Left forelimb (tissue), 1 donor: ENCODE measurements around the gene SPECC1L.

Experiments
- DNase-seq: peaks from one replicate; pipeline ENCODE4 v3.0.0-alpha.2; 2018; ENCODE audit warnings: low spot score

Gene SPECC1L

GRCh38 chr22:24322522-24322921 lies 51.9 kb downstream of the SPECC1L start:
- DNase-seq: no peak

- DNase-seq: no peak
Measured at GRCh38 chr22:24323233-24323632, 52.6 kb downstream of the SPECC1L start.

- DNase-seq: no peak
Measured at GRCh38 chr22:24323695-24324094, 53.1 kb downstream of the SPECC1L start.

- DNase-seq: no peak
Measured at GRCh38 chr22:24324137-24324536, 53.5 kb downstream of the SPECC1L start.

GRCh38 chr22:24325105-24325757 lies 54.6 kb downstream of the SPECC1L start:
- DNase-seq: no peak

DNA sequence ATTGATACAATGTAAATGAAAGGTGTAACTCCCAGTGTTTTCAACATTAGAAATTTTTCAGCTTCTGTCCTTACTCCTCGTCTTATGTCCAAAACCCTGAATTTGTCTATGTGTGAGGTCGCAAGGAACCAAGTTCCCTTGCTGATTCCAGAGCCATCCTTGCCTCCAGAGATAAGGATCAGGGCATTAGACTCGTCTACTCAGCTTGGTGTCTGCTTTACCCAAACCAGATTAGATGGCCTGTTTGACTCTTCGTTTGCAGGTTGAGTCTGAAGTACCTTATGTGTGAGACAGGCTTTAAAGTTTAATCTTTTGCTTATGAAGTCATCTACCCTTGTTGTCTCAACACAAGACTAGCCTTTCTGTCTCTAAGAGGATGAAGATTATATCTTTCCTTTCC lies 55.6 kb downstream of the SPECC1L start:
- DNase-seq: no peak

DNA sequence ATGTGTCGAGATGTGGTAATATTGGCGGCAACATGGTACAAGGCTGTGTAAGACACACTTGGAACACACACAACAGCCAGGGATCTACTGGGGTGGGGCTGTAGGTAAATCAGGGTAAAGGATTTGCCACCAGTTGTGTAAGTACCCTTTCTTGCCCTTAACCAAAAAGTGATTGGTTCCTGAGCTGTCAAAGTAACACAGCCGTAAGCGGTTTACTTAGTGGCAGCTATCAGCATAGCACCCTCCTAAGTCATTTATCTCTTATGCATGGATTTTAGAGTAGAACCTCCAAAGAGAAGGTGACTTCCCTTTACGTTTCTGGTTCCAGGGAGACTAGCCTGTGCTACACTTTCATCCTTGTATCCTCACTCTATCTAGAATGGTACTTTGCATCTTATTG lies 57.2 kb downstream of the SPECC1L start:
- no peak for DNase-seq

DNA sequence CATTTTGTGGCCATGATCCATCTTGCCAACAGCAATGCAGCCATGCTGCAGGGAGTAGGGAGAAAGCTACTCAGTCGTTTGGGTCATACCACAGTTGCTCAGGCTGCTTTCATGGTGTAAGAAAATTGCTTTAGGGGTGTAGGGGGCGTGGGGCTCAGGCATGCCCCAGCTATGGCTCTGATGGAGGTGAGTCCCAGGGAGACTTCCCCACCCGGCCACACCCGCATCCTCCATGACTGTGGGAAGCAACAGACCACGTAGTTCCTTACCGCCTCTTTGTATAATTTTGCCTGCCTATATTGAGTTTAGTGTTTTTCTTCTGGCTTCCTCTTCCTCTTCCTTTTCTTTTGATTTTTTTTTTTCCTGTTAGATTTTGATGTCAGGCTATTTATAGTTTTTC lies 58.8 kb downstream of the SPECC1L start:
- no peak for DNase-seq

DNA sequence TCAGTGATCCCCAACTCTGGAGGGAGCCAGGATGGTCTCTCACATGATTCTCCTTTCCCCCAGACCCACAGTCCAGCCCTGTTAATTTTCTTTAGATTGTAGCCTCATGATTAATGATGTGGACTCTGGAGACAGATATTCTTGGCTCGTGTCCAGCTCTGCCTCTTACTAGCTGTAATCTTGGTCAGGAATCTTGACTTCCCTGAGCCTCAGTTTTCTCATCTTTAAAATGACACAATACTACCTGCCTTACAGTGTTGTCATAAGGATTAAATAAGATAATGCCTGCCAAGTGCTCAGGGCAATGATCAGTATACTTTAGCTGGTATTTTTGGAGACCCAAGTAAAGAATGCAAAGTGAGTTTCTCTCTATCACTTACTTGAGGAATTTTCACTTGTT lies 60.0 kb downstream of the SPECC1L start:
- no peak for DNase-seq

DNA sequence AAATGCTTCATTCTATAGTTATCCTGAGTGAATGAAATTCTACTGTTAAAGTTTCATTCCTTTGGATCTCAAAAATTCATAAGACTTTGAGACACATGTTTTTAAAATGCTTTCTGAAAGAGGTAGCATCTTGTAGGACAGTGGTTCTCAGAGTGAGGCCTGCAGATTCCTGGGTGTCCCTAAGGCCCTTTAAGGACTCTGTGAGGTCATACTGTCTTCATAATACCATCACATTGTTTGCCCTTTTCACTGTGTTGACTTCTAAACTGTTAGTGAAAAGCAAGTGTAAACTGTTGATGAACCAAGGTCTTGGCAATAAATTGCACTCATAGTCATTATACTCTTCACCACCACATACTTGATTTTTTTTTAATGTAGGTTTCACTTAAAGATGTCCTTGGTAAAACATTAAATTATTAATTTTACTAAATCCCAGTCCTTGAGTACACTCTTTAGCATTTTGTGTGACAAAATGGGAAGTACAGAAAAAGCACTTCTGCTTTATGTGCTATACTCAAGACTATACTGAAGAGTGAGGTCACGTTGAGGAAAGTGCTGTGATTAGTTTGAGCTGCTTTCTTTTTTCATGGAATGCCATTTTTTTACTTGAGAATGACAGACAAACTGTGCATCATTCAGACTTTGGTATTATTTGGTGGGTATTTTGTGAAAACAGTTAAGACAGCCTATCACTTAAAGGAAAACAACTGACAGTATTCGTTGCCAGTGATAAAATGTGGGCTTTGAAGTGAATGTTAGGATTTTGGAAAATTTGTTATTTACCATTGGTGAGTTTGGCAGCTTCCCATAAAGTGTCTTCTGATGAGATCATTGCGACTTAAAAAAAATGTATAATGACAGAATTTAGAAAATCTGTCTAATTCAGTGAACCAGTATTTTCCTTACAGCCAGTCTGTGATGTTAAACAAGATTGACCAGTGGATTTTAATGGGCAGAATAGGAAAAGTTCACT lies 61.1 kb downstream of the SPECC1L start:
- DNase-seq: no peak

DNA sequence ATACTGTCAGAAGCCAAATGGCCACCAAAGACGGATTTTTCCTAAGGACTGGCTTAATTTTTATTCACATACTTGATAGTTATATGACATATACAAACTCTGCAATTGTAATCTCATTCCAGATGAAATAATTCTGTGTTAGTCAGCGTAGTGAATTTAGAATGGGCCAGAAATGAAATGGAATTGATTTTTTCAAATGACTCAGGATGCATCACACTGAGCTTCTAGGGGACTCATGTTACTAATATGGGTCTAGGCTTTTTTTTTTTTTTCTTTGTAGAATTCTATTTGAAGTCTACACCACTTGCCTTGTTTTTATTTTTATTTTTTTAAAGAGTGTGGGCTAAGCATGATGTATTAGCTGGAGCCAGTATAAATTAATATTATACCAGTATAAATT lies 62.7 kb downstream of the SPECC1L start:
- no peak for DNase-seq

- DNase-seq: no peak
Measured at GRCh38 chr22:24335496-24335895, 64.9 kb downstream of the SPECC1L start.

DNA sequence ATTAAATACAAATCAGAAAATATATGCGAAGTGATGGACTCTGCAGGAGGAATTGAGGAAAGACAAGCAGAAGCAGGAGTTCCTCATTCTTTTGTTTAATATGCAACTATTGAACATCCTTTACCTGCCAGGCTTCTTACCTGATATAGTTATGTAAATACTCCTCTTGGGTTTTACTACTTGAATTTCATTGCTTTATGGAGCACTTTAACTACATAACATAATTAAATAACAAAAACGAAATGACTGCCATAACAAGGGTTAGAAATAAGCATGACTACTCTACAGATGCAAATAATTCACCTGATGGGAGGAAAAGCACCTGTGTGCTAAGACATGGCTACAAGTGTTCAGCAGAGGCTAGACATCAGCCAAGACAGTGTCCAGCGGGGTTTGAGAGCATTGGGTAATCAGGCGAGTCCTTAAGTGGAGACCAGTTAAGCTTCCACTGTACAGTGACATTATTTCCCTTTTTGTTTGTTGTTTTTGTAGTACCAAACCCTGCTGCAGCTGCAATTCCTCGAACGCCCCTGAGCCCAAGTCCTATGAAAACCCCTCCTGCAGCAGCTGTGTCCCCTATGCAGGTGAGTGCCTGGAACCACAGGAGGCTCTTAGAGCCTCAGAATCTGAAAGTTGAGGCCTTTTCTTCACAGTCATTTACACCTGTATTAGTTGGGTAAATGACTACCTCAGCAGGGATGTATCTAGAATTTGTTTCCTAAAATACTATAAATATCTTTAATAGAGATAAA lies 67.4 kb downstream of the SPECC1L start:
- DNase-seq: no peak

DNA sequence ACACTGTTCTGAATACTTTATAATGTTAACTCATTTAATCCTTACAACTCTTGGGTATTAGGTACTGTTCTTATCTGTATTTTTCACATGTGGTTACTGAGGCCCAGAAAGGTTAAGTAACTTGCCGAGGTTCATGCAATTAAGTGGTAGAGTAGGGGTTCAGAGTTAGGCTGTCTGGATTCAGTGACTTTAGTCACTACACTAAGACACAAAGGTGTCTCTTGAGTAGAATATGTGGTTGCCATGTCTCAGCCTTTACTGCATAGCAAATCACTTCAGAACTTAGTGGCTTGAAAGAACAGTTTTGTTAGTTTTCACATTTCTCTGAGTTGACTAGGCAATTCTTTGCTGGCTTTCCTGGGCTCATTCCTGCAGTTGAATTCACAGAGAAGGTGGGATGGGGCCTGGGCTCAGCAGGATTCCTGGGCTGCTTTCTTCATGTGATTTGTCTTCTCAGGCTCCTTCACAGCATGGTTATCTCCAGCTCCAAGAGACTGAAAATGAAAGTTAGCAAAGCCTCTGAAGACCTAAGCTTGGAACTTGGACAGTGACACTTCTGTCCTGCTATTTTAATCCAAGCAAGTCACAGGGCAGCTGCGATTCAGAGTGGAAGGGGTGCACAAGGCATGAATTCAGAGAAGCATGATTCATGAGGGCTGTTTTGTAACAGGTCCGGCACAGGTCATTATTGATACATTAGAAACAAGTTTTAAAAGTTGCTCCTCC lies 68.3 kb downstream of the SPECC1L start:
- DNase-seq: no peak

DNA sequence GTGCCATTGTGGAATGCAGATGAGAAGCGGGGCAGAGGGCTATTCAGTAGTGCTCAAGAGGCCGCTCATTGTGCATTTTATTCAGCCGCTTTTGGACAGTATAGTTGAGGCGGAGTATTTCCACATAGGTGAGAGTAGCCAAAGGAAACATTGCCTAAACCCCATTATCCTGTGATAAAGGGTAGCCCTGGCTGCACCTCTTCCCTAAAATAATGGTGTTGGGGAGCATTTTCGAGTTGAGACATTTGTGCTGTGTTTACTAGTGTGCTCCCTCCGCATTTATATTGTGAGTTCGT lies 68.8 kb downstream of the SPECC1L start:
- no peak for DNase-seq

DNA sequence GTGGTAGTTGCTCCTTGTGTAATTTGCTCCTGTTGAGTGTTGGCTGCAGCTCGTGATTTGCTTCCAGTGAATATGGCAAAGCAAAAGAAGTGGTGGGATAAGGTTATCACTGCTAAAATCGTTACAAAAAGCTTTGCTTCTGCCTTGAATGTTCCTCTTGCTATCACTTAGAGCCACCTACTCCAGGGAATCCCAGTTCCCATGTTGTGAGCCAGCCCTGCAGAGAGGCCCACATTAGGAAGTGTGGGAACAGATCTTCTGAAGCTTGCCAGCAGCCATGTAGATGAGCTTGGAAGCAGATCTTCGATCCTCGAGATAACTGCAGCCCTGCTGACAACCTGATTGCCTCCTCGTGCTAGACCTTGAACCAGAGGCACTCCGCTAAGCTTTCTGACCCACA lies 71.0 kb downstream of the SPECC1L start:
- no peak for DNase-seq

DNA sequence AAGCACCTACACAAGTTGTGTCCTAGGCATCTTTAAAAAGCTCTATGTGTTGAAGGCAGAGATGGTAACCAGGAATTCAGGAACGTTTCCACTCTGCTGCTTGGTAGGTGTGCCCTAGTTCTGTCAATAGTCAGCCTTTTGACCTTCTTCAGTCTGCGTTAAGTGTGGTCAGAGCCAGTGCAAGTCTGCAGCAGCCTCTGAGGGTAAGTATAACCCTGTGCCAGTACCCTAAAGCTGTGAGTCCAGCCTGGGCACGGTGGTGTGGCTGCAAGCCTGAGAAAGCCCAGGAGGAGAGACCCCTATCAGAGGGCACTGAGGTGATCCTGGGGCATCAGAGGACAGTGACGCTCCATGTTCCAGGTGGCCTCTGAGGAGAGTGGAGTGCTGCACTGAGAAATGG lies 80.0 kb downstream of the SPECC1L start:
- DNase-seq: no peak

- DNase-seq: no peak
Measured at GRCh38 chr22:24353121-24353520, 82.5 kb downstream of the SPECC1L start.

GRCh38 chr22:24355574-24355973 lies 84.9 kb downstream of the SPECC1L start:
- DNase-seq: no peak

GRCh38 chr22:24357547-24357946 lies 86.9 kb downstream of the SPECC1L start:
- no peak for DNase-seq

- no peak for DNase-seq
Measured at GRCh38 chr22:24358105-24358836, 87.6 kb downstream of the SPECC1L start.
